HCT116 (cell line): ENCODE results near the gene ARSK.

ENCODE experiments used
- CTCF ChIP-seq, 3 experiments: fragments of 200-600 bp in 1 of 3; sonication (generic) in 1 of 3; IDR thresholded peaks in 2 of 3; conservative IDR thresholded peaks in 1 of 3; 2 replicates each; pipeline ENCODE4 v1.5.1; 2012 to 2017; ENCODE audit warnings: low read depth in 2 of 3, low read length in 2 of 3, antibody characterized with exemption in 1 of 3, borderline replicate concordance in 1 of 3, control low read depth in 1 of 3, mild to moderate bottlenecking in 1 of 3, mixed read lengths in 1 of 3, mixed run types in 1 of 3, moderate library complexity in 1 of 3; ENCODE audit not compliant: insufficient read depth in 1 of 3
- EZH2 ChIP-seq: fragments of 200-600 bp; sonication (generic); IDR thresholded peaks from 2 replicates; pipeline ENCODE4 v1.6.1; 2017; ENCODE audit warnings: antibody characterized with exemption, mixed run types
- MAX ChIP-seq: IDR thresholded peaks from 2 replicates; pipeline ENCODE4 v1.6.1; 2012
- POLR2A ChIP-seq: IDR thresholded peaks from 2 replicates; pipeline ENCODE4 v1.7.0; 2011; ENCODE audit warnings: borderline replicate concordance; ENCODE audit not compliant: insufficient read depth, insufficient read length; ENCODE audit errors: extremely low read depth
- POLR2AphosphoS5 ChIP-seq: IDR thresholded peaks from 2 replicates; pipeline ENCODE4 v1.6.1; 2011; ENCODE audit warnings: mild to moderate bottlenecking, low read depth, low read length, moderate library complexity
- RAD21 ChIP-seq: IDR thresholded peaks from 2 replicates; pipeline ENCODE4 v1.6.1; 2012; ENCODE audit warnings: low read depth, mild to moderate bottlenecking
- REST ChIP-seq: IDR thresholded peaks from 2 replicates; pipeline ENCODE4 v1.6.1; 2012; ENCODE audit warnings: low read depth
- SRF ChIP-seq: IDR thresholded peaks from 2 replicates; pipeline ENCODE4 v1.6.1; 2012; ENCODE audit warnings: low read depth
- ZNF274 ChIP-seq: fragments of 200-500 bp; sonication (Bioruptor generic); IDR thresholded peaks from 2 replicates; pipeline ENCODE4 v1.6.1; 2014; ENCODE audit warnings: mild to moderate bottlenecking, low read depth, low read length, inconsistent platforms

GRCh38 chr5:95628933-95629332 is 74.0 kb downstream of the ARSK start:
- TF ChIP-seq CTCF (IDR thresholded peaks at IDR 0.05 in 2 of 3, conservative IDR thresholded peaks at IDR 0.05 in 1 of 3; ENCODE audit: borderline replicate concordance in 1 of 3, insufficient read depth in 1 of 3, low read depth in 2 of 3, low read length in 2 of 3), result no peak
- no peak for TF ChIP-seq MAX
- no peak for TF ChIP-seq REST
- TF ChIP-seq EZH2, result no peak
- no peak for TF ChIP-seq RAD21
- no peak for TF ChIP-seq SRF
- TF ChIP-seq POLR2AphosphoS5, result no peak
- TF ChIP-seq ZNF274, result no peak
- no peak for TF ChIP-seq POLR2A
